ENCODE measurements around the gene RNF17.

- TF ChIP-seq CTCF (IDR thresholded peaks at IDR 0.05 in 4 of 5, conservative IDR thresholded peaks at IDR 0.05 in 1 of 5) (no peak), POLR2A (IDR thresholded peaks at IDR 0.05) (no peak)
Measured at GRCh38 chr13:24860770-24861169, 96.8 kb downstream of the RNF17 start.

Measured in gastrocnemius medialis (tissue), 4 donors.